ENCODE data around the gene MAML2.
A peak's percentile ranks its signal among the peaks of the same experiment; 100 is the strongest.
"Not testable (repeated sequence)": the region's sequence is repeated elsewhere in the genome, so short reads cannot be mapped to it uniquely, and the experiment has no call there.

MAML2 gene

DNA sequence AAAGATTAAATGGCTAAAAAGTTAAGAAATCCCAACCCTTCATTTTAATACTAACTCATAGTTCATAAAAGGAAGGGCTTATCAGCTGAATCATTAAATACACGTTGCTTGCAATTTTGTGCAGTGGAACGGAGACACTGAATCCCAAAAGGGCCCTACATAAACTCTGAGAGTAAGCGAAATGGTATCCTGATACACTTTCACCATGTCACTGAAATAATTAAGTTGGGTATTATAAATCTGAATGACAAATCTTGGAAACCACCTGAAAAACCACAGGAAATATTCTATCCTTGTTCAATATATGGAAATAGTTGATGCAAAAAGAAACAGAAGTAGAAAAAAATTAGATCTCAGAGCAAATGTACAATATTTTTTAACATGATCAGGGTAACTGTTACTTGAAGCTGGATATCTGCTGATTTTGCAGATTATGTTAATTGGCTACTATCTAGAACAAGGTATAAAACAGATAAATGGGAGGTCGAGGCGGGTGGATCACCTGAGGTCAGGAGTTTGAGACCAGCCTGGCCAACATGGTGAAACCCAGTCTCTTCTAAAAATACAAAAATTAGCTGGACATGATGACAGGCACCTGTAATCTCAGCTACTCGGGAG is 55.1 kb downstream of the MAML2 start:
- DNase-seq (ENCODE audit: insufficient read length) (no peak), FAIRE-seq (no peak)
- TF ChIP-seq POLR2AphosphoS5 (IDR thresholded peaks at IDR 0.05; ENCODE audit: low read depth, low read length) (no peak), TAF1 (IDR thresholded peaks at IDR 0.05; ENCODE audit: borderline replicate concordance, low read depth, low read length) (no peak)

DNA sequence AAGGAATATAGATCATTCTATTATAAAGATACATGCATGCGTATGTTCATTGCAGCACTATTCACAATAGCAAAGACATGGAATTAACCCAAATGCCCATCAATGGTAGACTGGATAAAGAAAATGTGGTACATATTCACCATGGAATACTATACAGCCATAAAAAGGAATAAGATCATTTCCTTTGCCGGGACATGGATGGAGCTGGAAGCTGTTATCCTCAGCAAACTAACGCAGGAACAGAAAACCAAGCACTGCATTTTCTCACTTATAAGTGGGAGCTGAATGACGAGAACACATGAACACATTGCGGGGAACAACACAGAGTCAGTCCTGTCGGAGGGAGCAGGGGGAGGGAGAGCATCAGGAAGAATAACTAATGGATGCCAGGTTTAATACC is 57.0 kb downstream of the MAML2 start:
- FAIRE-seq; DNase-seq (ENCODE audit: insufficient read length): not testable (repeated sequence)

- FAIRE-seq = no peak
- DNase-seq (ENCODE audit: insufficient read length) = no peak
- no peak for TF ChIP-seq POLR2A (IDR thresholded peaks at IDR 0.05; ENCODE audit: low read depth, low read length)
- no peak for TF ChIP-seq POLR2AphosphoS5 (IDR thresholded peaks at IDR 0.05; ENCODE audit: low read depth, low read length)
- no peak for TF ChIP-seq TAF1 (IDR thresholded peaks at IDR 0.05; ENCODE audit: borderline replicate concordance, low read depth, low read length)
Observed at GRCh38 chr11:96284917-96285316, 58.1 kb downstream of the MAML2 start.

GRCh38 chr11:96284401-96284800 is 58.6 kb downstream of the MAML2 start:
- no peak for TF ChIP-seq POLR2AphosphoS5 (IDR thresholded peaks at IDR 0.05; ENCODE audit: low read depth, low read length)
- no peak for TF ChIP-seq TAF1 (IDR thresholded peaks at IDR 0.05; ENCODE audit: borderline replicate concordance, low read depth, low read length)
- no peak for FAIRE-seq
- no peak for DNase-seq (ENCODE audit: insufficient read length)

DNA sequence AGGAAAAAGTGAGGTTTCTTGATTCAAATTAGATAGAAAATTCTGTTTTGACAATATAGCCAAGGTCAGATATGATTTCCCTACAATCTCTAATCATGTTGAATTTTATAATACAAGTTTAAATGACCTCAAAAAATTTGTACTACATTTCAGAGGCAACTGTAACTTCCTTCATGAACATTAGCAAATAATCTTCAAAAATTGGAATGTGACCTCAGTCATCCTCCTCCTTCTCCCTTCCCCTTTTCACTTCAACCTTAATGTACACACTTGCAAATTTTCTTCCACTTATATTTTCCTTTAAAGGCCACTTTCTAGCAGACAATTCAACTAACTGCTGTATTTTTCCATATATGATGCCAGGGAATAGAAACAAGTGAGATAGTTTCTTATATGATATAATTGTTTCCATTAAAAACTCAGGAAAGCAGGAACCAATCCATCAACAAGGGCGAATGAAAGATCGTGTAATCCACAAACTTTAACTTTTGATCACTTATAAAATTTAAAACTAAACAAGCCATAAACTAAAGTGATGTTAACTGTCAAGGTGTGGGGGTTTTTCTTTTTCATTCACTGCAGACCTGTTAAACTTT is 60.3 kb downstream of the MAML2 start:
- no peak for FAIRE-seq
- DNase-seq (ENCODE audit: insufficient read length) = no peak
- no peak for TF ChIP-seq POLR2AphosphoS5 (IDR thresholded peaks at IDR 0.05; ENCODE audit: low read depth, low read length)

DNA sequence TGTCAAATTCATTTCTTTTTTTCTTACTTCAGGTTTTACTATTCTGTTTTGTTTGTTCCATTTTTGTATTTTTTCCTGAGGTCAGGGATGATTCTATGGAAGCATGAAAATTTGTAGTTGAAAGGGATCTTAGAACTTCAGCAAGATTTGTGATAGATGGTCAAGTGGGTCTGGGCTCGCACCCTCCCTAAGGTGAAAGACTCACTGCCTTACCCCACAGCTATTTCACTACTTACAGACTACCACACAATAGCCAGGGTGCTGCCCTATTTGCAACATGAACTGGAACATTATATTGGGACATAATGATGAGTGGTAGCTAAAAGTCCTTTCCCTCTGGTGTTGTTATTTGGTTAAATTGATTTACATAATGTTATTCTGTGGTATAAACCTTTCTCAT is 62.6 kb downstream of the MAML2 start:
- FAIRE-seq = peak; percentile 17
- no peak for DNase-seq (ENCODE audit: insufficient read length)
- TF ChIP-seq POLR2AphosphoS5 (IDR thresholded peaks at IDR 0.05; ENCODE audit: low read depth, low read length) (no peak), POLR2A (IDR thresholded peaks at IDR 0.05; ENCODE audit: low read depth, low read length) (no peak), TAF1 (IDR thresholded peaks at IDR 0.05; ENCODE audit: borderline replicate concordance, low read depth, low read length) (no peak)

DNA sequence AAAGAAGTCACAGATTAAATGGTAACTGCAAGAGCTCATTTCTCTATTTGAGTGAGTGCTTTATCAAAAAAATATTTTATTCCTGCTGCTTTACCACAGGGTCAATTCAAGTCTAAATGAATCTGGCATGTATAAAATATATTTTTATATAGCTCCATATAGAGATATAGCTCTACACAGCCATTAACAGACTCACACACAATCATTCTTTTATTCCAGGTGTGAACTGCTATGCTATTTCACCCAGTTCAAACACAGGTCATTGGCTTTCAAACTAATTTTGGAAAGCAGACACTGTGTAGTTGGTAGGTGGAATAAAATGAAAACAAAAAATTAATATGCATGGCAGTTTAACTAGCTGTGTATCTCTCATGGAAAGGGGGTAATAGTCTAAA is 63.1 kb downstream of the MAML2 start:
- no peak for TF ChIP-seq POLR2AphosphoS5 (IDR thresholded peaks at IDR 0.05; ENCODE audit: low read depth, low read length)
- no peak for TF ChIP-seq TAF1 (IDR thresholded peaks at IDR 0.05; ENCODE audit: borderline replicate concordance, low read depth, low read length)
- no peak for TF ChIP-seq POLR2A (IDR thresholded peaks at IDR 0.05; ENCODE audit: low read depth, low read length)
- no peak for FAIRE-seq
- DNase-seq (ENCODE audit: insufficient read length) = no peak

DNA sequence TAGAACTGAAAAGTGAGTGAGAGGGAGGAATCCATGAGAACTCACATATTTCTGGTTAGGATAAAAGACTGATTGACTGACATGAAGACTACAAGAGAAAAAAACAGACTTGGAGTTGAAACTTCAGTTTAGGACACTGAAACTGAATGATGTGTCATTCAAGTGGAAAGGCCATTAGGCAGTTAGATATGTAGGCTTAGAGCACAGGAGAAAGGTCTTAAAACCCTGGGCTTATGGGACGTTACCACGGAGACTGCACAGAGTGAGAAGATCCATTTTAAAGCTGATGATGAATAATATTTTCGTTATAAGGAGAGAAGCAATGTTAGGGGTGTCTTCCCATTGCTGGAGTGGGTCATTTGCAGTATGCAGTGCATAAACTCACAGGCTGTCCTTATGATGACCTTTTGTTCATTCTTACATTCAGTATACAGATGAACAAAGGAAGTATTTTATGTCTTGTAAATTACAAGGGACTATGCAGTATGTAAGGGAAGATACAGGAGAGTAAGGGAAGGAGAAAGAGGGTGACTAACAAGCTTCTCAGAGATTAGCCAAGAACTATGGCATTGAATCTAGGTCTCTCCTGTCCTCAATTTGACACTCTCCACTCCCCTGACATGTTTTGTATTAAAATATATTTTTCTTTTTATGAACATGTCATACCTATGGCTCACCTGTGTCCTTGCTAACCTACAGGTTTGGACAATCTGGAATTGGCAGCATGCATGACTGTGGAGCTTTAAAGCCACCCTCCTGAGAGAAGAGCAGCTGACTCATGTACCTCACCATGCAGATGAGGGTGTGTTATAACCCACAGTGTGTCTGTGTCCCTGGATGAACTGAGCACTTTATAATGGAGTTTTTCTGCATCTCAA is 63.7 kb downstream of the MAML2 start:
- DNase-seq (ENCODE audit: insufficient read length) = no peak
- peak; percentile 46 for FAIRE-seq
- TF ChIP-seq TAF1 (IDR thresholded peaks at IDR 0.05; ENCODE audit: borderline replicate concordance, low read depth, low read length) (no peak), POLR2A (IDR thresholded peaks at IDR 0.05; ENCODE audit: low read depth, low read length) (no peak)

DNA sequence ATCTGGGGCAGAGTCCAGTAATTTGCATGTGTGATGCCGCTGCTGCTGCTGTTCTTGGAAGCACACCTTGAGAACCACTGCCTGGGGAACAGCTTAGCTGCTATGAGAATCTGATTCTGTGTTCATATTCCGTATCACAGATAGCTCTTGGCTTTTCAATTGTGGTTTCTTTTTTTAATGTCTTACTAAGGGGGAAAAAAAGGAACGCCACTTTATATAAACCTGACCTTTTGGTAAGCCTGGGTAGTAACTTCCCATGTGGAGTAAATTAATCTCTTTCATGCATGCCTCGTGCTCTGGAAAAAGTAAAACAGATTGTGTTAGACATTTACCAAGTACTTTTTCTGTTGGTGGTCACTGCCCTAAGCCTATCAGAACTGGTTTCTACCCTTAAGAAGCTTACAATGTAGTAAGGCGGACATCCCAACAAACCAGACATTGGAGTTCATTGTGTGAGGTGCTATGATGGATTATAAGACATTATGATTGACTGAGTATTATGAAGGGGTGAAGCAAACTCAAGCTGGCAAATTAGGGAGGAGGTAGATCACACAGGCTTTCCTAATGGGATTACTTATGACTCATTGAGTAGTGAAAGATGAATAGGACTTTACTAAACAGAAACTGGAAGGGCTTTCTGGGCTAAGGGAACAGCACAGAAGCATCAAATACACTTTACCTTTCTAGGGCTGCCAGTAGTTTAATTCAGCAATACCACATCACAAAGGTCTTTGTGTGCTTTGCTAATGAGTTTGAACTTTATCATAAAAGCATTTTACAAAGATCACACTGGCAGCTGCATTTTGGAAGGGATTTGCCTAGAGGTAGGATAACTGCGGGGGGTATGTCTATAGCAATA is 64.7 kb downstream of the MAML2 start:
- TF ChIP-seq TAF1 (IDR thresholded peaks at IDR 0.05; ENCODE audit: borderline replicate concordance, low read depth, low read length) = no peak
- TF ChIP-seq POLR2A (IDR thresholded peaks at IDR 0.05; ENCODE audit: low read depth, low read length) = no peak
- no peak for TF ChIP-seq POLR2AphosphoS5 (IDR thresholded peaks at IDR 0.05; ENCODE audit: low read depth, low read length)
- no peak for DNase-seq (ENCODE audit: insufficient read length)
- peak; percentile 27 for FAIRE-seq

- no peak for FAIRE-seq
- TF ChIP-seq TAF1 (IDR thresholded peaks at IDR 0.05; ENCODE audit: borderline replicate concordance, low read depth, low read length) (no peak), POLR2A (IDR thresholded peaks at IDR 0.05; ENCODE audit: low read depth, low read length) (no peak), POLR2AphosphoS5 (IDR thresholded peaks at IDR 0.05; ENCODE audit: low read depth, low read length) (no peak)
- DNase-seq (ENCODE audit: insufficient read length) = no peak
Observed at GRCh38 chr11:96277696-96278038, 65.3 kb downstream of the MAML2 start.

- FAIRE-seq = no peak
- TF ChIP-seq POLR2AphosphoS5 (IDR thresholded peaks at IDR 0.05; ENCODE audit: low read depth, low read length) (no peak), TAF1 (IDR thresholded peaks at IDR 0.05; ENCODE audit: borderline replicate concordance, low read depth, low read length) (no peak), POLR2A (IDR thresholded peaks at IDR 0.05; ENCODE audit: low read depth, low read length) (no peak)
Observed at GRCh38 chr11:96276836-96277235, 66.2 kb downstream of the MAML2 start.

More at GRCh38 chr11:96276836-96277235, 66.2 kb downstream of the MAML2 start:
- no peak for DNase-seq (ENCODE audit: insufficient read length)

Measured in GM12892 (cell line).